ENCODE results near the gene RORB.
A peak's percentile ranks its signal among the peaks of the same experiment; 100 is the strongest.

RORB gene

DNA sequence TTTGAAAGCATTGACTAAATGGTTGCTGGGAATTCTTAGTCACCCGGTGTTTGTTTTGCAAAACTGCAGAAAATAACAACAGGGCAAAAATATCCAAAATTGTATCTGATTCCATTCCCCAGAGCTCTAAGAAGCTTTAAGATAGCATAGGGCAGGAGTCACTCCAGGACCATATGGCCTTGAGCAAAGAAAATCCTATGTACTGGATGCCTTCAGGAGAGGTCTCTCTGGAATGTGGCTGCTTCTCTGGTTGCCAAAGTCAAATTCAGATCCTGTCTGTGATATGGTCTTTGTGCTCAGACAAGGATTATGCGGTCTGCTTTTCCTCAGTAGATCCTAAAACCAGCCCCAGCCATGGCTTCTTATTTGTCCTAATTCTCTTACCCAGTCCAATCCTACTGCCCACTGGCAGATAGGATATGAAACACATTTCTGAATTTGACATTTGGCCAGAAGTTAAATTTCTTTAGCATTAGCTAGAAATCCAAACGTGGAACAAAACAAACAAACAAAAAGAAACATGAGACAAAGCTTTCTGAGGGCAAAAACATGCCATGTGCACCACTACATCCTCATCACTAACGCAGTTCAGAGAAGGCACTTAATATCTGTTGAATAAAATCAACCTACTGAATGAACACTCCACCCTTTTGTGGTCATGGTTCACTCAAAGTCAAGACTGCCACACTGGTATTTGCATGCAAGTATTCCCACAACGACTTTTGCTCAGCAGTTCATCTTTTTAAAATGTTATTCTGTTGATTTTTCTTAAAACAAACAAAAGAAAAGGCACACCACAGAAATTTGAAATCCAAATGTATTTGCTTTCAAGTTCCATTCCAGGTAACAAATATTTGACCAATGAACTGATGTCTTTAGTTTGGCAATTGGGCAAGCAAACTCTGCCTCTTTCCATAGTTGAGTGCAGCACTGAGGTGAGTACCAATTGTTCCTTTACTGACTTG lies 224.8 kb downstream of the RORB start:
- DNase-seq = no peak

DNA sequence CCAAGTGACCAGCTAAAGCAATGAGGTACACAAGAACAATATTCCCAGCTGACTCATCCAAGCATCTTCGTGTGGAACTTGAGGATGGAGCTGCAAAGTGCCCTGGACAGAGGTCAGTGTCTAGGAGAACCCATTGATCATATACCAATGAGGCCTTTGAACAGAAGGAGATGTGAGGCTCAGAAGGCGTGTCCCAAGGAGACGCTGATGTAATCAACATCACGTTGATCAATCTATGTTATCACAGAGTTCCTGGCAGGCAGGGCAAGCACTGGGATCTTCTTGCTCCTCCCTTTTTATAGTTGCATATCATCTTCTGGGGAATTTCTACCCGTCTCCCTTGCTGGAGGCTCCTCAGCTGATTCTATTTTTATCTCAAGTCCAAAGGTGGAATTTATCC lies 227.2 kb downstream of the RORB start:
- no peak for DNase-seq

DNA sequence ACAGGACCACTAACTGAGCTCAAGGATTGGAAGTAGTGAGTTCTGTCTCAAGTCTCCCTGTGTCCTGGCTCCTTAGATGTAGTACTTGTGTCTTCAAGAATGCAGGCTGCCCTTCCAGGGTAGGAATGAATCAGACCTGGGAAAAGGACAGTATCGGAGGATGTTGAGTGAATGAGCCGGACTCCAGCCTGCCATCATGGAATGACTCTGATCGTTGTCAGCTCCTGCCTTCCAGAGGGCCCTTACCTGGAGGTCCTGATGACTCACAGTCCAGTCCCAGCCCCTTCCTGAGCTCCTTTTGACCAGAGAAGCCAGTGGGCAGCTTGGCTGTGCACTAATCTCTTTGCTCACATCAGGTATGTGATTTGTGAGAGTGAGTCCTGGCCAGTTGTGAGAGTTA lies 229.4 kb downstream of the RORB start:
- no peak for DNase-seq

DNA sequence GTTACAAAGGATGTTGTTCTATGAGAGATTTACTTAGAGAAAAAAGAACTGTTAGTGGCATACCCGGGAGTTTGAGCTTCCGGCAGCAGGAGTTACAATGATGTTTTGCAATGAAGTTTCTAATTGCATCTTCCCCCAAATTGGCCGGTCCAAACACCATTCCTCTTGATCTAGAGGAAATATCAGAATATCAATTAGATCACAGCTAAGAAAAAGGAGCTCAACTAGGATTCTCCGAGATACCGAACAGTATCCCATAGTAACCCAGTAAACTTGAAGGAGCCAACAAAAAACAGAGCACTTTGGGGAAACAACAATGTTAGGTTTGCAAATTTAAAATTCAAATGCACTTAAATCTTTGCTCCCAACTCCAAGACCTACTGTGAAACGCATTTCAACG lies 231.0 kb downstream of the RORB start:
- no peak for DNase-seq

DNA sequence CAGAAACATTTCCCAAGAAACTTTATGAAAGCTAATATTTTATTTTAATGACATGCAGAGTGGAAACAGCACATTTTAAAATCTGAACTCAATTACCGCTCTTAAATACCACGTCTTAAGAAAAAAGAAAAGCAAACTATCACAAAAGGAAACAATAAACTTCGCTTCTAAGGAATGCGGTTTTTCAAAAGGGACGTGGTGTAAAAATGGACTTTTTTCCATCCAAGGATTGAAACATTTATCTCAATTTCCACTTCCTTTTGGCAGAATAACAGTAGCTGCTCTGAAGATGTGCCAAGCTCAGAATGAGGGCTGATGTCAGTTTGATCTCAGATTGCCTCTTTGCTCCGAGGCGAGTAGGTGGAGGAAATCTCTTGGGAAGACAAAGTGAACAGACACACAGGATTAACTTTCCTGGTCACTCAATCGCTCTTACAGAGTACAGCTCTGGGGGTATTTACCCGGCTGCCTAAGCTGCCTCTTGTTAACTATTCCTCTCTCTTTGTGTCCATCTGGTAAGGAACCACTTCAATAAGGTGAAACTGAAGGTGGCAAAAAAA lies 232.1 kb downstream of the RORB start:
- DNase-seq = peak; percentile 29 to 79

DNA sequence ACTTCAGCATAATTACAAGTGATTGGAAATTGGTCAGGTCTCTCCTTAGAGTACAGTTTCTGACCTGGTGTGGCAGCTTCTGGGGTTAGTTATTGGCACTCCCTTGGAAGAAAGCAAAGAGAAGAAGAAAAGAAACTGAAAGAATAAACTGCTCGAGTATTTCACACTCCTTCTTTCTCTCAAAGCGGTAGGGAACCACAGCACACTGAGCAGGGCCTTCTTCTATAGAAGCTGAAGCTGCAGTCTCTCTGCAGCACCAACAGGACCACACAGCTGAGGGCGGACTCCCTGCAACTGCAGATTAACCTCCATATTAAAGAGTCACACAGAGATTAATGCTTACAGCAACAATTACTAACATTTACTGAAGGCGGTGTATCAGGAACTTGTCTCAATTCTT lies 238.6 kb downstream of the RORB start:
- no peak for DNase-seq

DNA sequence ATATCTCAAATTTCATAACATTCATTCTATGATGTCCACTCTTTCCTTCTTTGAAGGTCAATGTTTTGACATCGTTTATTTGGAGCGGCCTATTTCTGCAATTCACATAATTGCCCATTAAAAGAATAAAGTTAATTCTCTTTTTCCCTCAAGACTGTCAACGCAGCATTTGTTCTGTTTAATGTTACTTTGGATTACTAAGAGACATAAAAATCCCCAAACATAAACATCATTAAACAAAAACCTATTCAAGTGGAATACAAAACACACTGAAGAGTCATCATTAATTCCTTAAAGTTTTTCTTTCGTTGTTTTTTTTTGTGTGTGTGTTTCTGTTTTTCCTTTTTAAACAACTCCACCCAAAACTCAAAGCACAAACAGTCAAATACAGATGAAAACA lies 239.5 kb downstream of the RORB start:
- no peak for DNase-seq

DNA sequence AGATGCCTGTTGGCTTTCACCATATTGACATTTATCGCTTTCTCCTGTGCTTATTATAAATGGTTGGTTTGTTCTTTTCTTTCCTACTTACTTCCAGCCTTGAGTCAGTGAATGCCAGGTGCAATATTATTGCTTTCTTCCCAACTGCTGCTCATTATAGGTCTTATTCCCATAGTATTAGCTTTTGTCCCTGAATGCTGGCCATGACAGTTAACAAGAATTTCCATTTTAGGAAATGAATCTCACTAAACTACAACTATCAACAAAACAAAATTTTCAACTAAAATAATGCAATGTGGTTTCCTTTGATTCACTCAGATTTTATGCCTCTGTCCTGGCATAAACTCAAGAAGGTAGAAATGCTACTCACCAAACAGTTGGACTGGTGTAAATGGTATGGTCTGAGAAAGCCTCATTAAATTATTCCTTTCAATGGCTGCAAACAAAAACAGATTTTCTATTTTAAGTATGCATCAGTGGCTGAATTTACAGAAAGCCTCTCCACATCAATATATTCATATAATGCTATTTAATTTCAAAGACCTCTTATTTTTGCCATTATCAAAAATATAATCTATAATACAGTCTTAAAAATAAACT lies 245.2 kb downstream of the RORB start:
- DNase-seq = no peak

Measured in NCI-H524 (cell line).